H1 (cell line): ENCODE results near the gene ADIPOR2. TPM values are rescaled to one million over a fixed set of nuclear protein-coding genes. Genes with fewer than 3 reads are reported as not detected.

ENCODE experiments used
- CTCF ChIA-PET: fragments of 300-600 bp; sonication (Branson Sonifier 250); formaldehyde crosslinking; loops from one replicate; lab custom pipeline; 2021; ENCODE audit not compliant: partially characterized antibody; lab: Charles Lee
- POLR2A ChIA-PET: fragments of 300-600 bp; sonication (Branson Sonifier 250); formaldehyde crosslinking; loops from one replicate; lab custom pipeline; 2021; ENCODE audit warnings: inconsistent platforms; ENCODE audit not compliant: partially characterized antibody; lab: Charles Lee
- DNase-seq, 2 experiments: peaks; one replicate each; pipeline versions ENCODE4 v3.0.0 to v3.0.0-alpha.2; 2010 to 2022; ENCODE audit warnings: low spot score in 2 of 2, low read depth in 1 of 2, mixed read lengths in 1 of 2
- FAIRE-seq: peaks from 2 replicates; lab custom pipeline; 2011; peaks lifted over from hg19 to GRCh38; lab: Jason Lieb, UNC
- H2AFZ ChIP-seq: 2 replicates; pipeline ENCODE4 v1.8.1; 2012; ENCODE audit warnings: low read length, inconsistent platforms
- H2AK5ac ChIP-seq: 2 replicates; pipeline ENCODE4 v1.6.1; 2013; ENCODE audit warnings: low read depth, low read length
- H2BK120ac ChIP-seq: replicated peaks from 2 replicates; pipeline ENCODE3; 2013; ENCODE audit warnings: low read depth, low read length, inconsistent platforms
- H2BK12ac ChIP-seq: 2 replicates; pipeline ENCODE4 v1.6.1; 2013; ENCODE audit warnings: low read depth, low read length
- H2BK15ac ChIP-seq: 2 replicates; pipeline ENCODE4 v1.6.1; 2013; ENCODE audit warnings: low read length
- H2BK20ac ChIP-seq: 2 replicates; pipeline ENCODE4 v1.6.1; 2013; ENCODE audit warnings: low read length
- H2BK5ac ChIP-seq: 2 replicates; pipeline ENCODE4 v1.6.1; 2013; ENCODE audit warnings: low read depth, low read length
- H3K14ac ChIP-seq: 2 replicates; pipeline ENCODE4 v1.6.1; 2013; ENCODE audit warnings: inconsistent platforms; ENCODE audit not compliant: insufficient read length
- H3K18ac ChIP-seq: 2 replicates; pipeline ENCODE4 v1.6.1; 2013; ENCODE audit warnings: low read length; ENCODE audit errors: extremely low read depth
- H3K23ac ChIP-seq: 2 replicates; pipeline ENCODE4 v1.6.1; 2013; ENCODE audit warnings: inconsistent platforms; ENCODE audit not compliant: insufficient read length
- H3K23me2 ChIP-seq: 2 replicates; pipeline ENCODE4 v1.6.1; 2013; ENCODE audit warnings: low read depth, low read length
- H3K27ac ChIP-seq: 2 replicates; pipeline ENCODE4 v1.6.1; 2011; ENCODE audit warnings: low read depth, low read length, inconsistent platforms
- H3K27me3 ChIP-seq, 4 experiments: replicated peaks in 1 of 4; 1 replicate in 1 of 4; 2 replicates in 3 of 4; pipeline versions ENCODE4 v1.6.1 to v1.8.1; 2011 to 2013; ENCODE audit warnings: low read length in 3 of 4, mild to moderate bottlenecking in 3 of 4, inconsistent platforms in 2 of 4, mixed read lengths in 2 of 4, moderate library complexity in 1 of 4; ENCODE audit not compliant: control insufficient read depth in 3 of 4, insufficient read depth in 3 of 4; ENCODE audit errors: extremely low read depth in 1 of 4
- H3K36me3 ChIP-seq, 4 experiments: 2 replicates each; pipeline versions ENCODE4 v1.6.1 to v1.8.1; 2011 to 2013; ENCODE audit warnings: mild to moderate bottlenecking in 4 of 4, low read length in 3 of 4, moderate library complexity in 2 of 4, control low read depth in 1 of 4, inconsistent platforms in 1 of 4; ENCODE audit not compliant: insufficient read depth in 4 of 4, control insufficient read depth in 2 of 4
- H3K4ac ChIP-seq: replicated peaks from 2 replicates; pipeline ENCODE3; 2013; ENCODE audit warnings: low read length, low read depth, mixed read lengths, inconsistent platforms; ENCODE audit not compliant: insufficient read length
- H3K4me1 ChIP-seq, 4 experiments: replicated peaks in 1 of 4; 1 replicate in 1 of 4; 2 replicates in 3 of 4; pipeline versions ENCODE4 v1.6.1 to v1.8.1; 2011 to 2013; ENCODE audit warnings: low read length in 3 of 4, inconsistent platforms in 2 of 4, mixed read lengths in 1 of 4; ENCODE audit not compliant: insufficient read depth in 4 of 4, control insufficient read depth in 3 of 4
- H3K4me2 ChIP-seq, 2 experiments: 2 replicates each; pipeline versions ENCODE4 v1.6.1 to v1.8.1; 2011 to 2013; ENCODE audit warnings: low read depth in 2 of 2, low read length in 2 of 2, control low read depth in 1 of 2, inconsistent platforms in 1 of 2, mild to moderate bottlenecking in 1 of 2; ENCODE audit not compliant: insufficient read depth in 1 of 2
- H3K4me3 ChIP-seq, 4 experiments: fragments of 200-600, 300-600 bp in 1 of 4; sonication (generic), shearing (Covaris generic), sonication (Bioruptor Twin) in 1 of 4; 2 replicates each; pipeline versions ENCODE4 v1.5.1 to v1.8.1; 2011 to 2016; ENCODE audit warnings: low read length in 4 of 4, low read depth in 3 of 4, control low read depth in 2 of 4, inconsistent platforms in 2 of 4, mild to moderate bottlenecking in 2 of 4, mixed read lengths in 1 of 4, moderate library complexity in 1 of 4; ENCODE audit not compliant: insufficient read depth in 2 of 4; ENCODE audit errors: extremely low read depth in 1 of 4
- H3K56ac ChIP-seq: replicated peaks from 2 replicates; pipeline ENCODE3; 2013; ENCODE audit warnings: low read depth, mild to moderate bottlenecking, mixed read lengths, low read length, inconsistent platforms; ENCODE audit not compliant: insufficient read length
- H3K79me1 ChIP-seq: 2 replicates; pipeline ENCODE4 v1.6.1; 2013; ENCODE audit warnings: low read depth, low read length, control low read depth
- H3K79me2 ChIP-seq, 2 experiments: 2 replicates each; pipeline versions ENCODE4 v1.6.1 to v1.8.1; 2012 to 2013; ENCODE audit warnings: low read length in 2 of 2, mild to moderate bottlenecking in 2 of 2, inconsistent platforms in 1 of 2; ENCODE audit not compliant: insufficient read depth in 2 of 2, control insufficient read depth in 1 of 2
- H3K9ac ChIP-seq, 4 experiments: replicated peaks in 1 of 4; 1 replicate in 1 of 4; 2 replicates in 3 of 4; pipeline versions ENCODE4 v1.6.1 to v1.8.1; 2011 to 2013; ENCODE audit warnings: low read depth in 3 of 4, low read length in 3 of 4, control low read depth in 2 of 4, mild to moderate bottlenecking in 2 of 4, moderate library complexity in 2 of 4, inconsistent platforms in 1 of 4; ENCODE audit errors: extremely low read depth in 1 of 4
- H3K9me3 ChIP-seq, 2 experiments: 2 replicates each; pipeline versions ENCODE4 v1.6.1 to v1.8.1; 2012 to 2013; ENCODE audit warnings: mild to moderate bottlenecking in 2 of 2, moderate library complexity in 2 of 2, control low read depth in 1 of 2, inconsistent platforms in 1 of 2, low read depth in 1 of 2, low read length in 1 of 2, mixed read lengths in 1 of 2; ENCODE audit not compliant: insufficient read depth in 2 of 2
- H4K20me1 ChIP-seq, 2 experiments: replicated peaks in 1 of 2; 2 replicates each; pipeline versions ENCODE3 to v1.8.1; 2011 to 2013; ENCODE audit warnings: inconsistent platforms in 2 of 2, low read length in 2 of 2, mild to moderate bottlenecking in 1 of 2; ENCODE audit not compliant: insufficient read depth in 2 of 2, control insufficient read depth in 1 of 2
- H4K5ac ChIP-seq: 2 replicates; pipeline ENCODE4 v1.6.1; 2013; ENCODE audit warnings: low read length, low read depth, mixed read lengths, inconsistent platforms; ENCODE audit not compliant: insufficient read length
- H4K8ac ChIP-seq: 2 replicates; pipeline ENCODE4 v1.8.0; 2013; ENCODE audit warnings: mild to moderate bottlenecking, moderate library complexity, low read length, inconsistent platforms; ENCODE audit not compliant: insufficient read depth; ENCODE audit errors: extremely low read depth
- H4K91ac ChIP-seq: replicated peaks from 2 replicates; pipeline ENCODE3; 2013; ENCODE audit warnings: low read length, mixed read lengths, inconsistent platforms; ENCODE audit not compliant: insufficient read length
- HDAC2 ChIP-seq, 2 experiments: fragments of 300-600 bp in 1 of 2; sonication (generic) in 1 of 2; IDR thresholded peaks; 2 replicates each; pipeline ENCODE4 v1.6.1; 2011 to 2012; ENCODE audit warnings: low read depth in 2 of 2, low read length in 2 of 2, mild to moderate bottlenecking in 2 of 2, moderate library complexity in 2 of 2, borderline replicate concordance in 1 of 2, inconsistent platforms in 1 of 2
- HDAC6 ChIP-seq: IDR thresholded peaks from one replicate; pipeline ENCODE4 v1.7.1; 2012; ENCODE audit warnings: low read depth, mild to moderate bottlenecking, inconsistent platforms, low read length, moderate library complexity
- PHF8 ChIP-seq: fragments of 200-600 bp; sonication (generic); conservative IDR thresholded peaks from 2 replicates; pipeline ENCODE4 v1.7.1; 2012; ENCODE audit warnings: low read depth, mild to moderate bottlenecking, inconsistent platforms, low read length, moderate library complexity
- RNF2 ChIP-seq: fragments of 200-900, 300-1000 bp; sonication (generic); IDR thresholded peaks from 2 replicates; pipeline ENCODE4 v1.7.1; 2016; ENCODE audit warnings: borderline replicate concordance, low read depth, mild to moderate bottlenecking, antibody characterized with exemption, low read length; ENCODE audit not compliant: poor library complexity, severe bottlenecking; ENCODE audit errors: missing control alignments
- SP2 ChIP-seq: IDR thresholded peaks from 2 replicates; pipeline ENCODE4 v1.6.1; 2012; ENCODE audit warnings: mild to moderate bottlenecking, low read length, inconsistent platforms
- SP4 ChIP-seq: IDR thresholded peaks from 2 replicates; pipeline ENCODE4 v1.6.1; 2012; ENCODE audit warnings: low read length, inconsistent platforms
- ZNF274 ChIP-seq: IDR thresholded peaks from 2 replicates; pipeline ENCODE4 v1.7.0; 2012; ENCODE audit warnings: low read length, borderline replicate concordance; ENCODE audit errors: extremely low read depth
- WGBS, 2 experiments: shearing (Covaris generic) in 1 of 2; methylation state at CpG; one replicate each; pipeline versions ENCODE4 v1.1.6 to v1.1.7; 2013 to 2015; ENCODE audit warnings: low lambda C conversion rate in 2 of 2, mixed read lengths in 2 of 2, inconsistent platforms in 1 of 2, low coverage in 1 of 2, missing lambda C conversion rate in 1 of 2; ENCODE audit not compliant: insufficient replicate concordance in 2 of 2, insufficient coverage in 1 of 2, insufficient read length in 1 of 2; ENCODE audit errors: extremely low coverage in 1 of 2, missing lambda C conversion rate in 1 of 2; 5-methylcytosine and 5-hydroxymethylcytosine counted together
- polyA plus RNA-seq, 7 experiments: library from polyadenylated mRNA; depleted of rRNA in 3 of 7; stranded (reverse) in 5 of 7; unstranded in 2 of 7; fragments of >200 nt in 5 of 7; fragments of 200-250 nt in 2 of 7; gene quantifications; 1 replicate in 5 of 7; 2 replicates in 1 of 7; 4 replicates in 1 of 7; pipeline versions ENCODE4 v1.2.1 to v1.2.3, GENCODE V29; 2011 to 2013; ENCODE audit warnings: missing spikeins in 2 of 7, mixed read lengths in 2 of 7
- total RNA-seq: library from RNA; stranded (reverse); fragmentation: NEBNext Ultra II Directional; extraction: Animal tissue kit (Norgen Biotek cat#: 25700); gene quantifications from 2 replicates; pipeline ENCODE4 v1.2.1, GENCODE V29; 2021
- TF ChIP-seq, protein P1 (sequence below), 3 experiments: IDR thresholded peaks; 1 replicate in 2 of 3; 2 replicates in 1 of 3; pipeline versions ENCODE4 v1.5.1 to v1.6.1; 2011; ENCODE audit warnings: low read length in 3 of 3, mild to moderate bottlenecking in 3 of 3, inconsistent platforms in 2 of 3, low read depth in 1 of 3, moderate library complexity in 1 of 3; ENCODE audit not compliant: insufficient read depth in 1 of 3; ENCODE audit errors: control extremely low read depth in 1 of 3

ADIPOR2 gene
- total and polyA plus RNA-seq, 2 of the 8 experiments (the other 6 are each of a cell fraction or from before 2014, with no cell fraction given): 17.5 to 50.8 TPM

DNA sequence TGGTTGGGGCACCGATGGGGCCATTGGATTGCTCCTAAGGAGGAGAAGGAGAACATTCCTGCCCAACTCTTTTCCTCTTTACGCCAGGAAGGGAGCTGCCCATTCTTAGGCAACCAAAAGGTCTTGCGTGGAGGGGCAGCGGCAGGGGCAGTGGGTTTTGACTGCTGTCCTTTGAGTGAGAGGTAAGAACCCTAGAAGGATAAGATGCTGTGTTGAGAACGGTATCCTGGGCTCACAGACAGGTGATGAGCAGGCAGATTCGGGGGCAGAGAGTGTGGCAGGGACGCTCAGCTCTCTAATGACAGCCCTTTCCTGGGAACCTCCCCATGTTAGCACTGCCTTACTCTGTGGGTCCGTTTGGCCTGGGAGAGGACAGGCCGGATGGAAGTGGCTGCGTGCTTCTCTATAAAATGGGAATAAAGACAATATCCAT, 142.7 kb downstream of the ADIPOR2 start:
- Histone ChIP-seq H2AFZ (no peak overlapping the region), H2BK20ac (no peak overlapping the region), H4K91ac (no peak overlapping the region), H3K9me3 (no peaks in the 10 kb centered on the region), H3K23me2 (peaks cover 3% of the 10 kb centered on the region; the same call in 1 of the 2 replicates), H4K20me1 (peaks cover 0 to 4% of the 10 kb centered on the region in 2 experiments), H4K8ac (no peak overlapping the region), H3K56ac (no peak overlapping the region), H2BK15ac (no peak overlapping the region), H3K18ac (no peak overlapping the region), H3K79me1 (no peaks in the 10 kb centered on the region; the same call in 1 of the 2 replicates), H2BK12ac (no peak overlapping the region), H3K4ac (no peak overlapping the region), H3K9ac (no peak overlapping the region), H3K4me1 (peaks cover 0 to 13% (median 7%) of the 10 kb centered on the region in 4 experiments; a peak in 5 of 7 replicates), H2BK5ac (no peak overlapping the region), H3K4me2 (no peak overlapping the region), H3K27me3 (peaks cover 0 to 5% (median 2%) of the 10 kb centered on the region in 4 experiments; a peak in 3 of 7 replicates), H3K23ac (no peak overlapping the region), H3K36me3 (no peaks in the 10 kb centered on the region), H2BK120ac (no peak overlapping the region), H3K4me3 (no peak overlapping the region), H4K5ac (no peak overlapping the region), H3K14ac (no peak overlapping the region), H2AK5ac (no peak overlapping the region)
- CTCF ChIA-PET: interaction anchor here (0.7 to 3.0 kb wide), 11 partner anchors 9 to 199 kb away, joined by 3 to 20 read pairs (median 4); no protein-coding TSS in a partner anchor
- WGBS, 2 experiments: 87% methylated on average over 10 of the region's 10 CpGs; no CpG with 5 or more reads in 1 of the 2 experiments
- DNase-seq: no peak
- FAIRE-seq: no peak
- POLR2A ChIA-PET: interaction anchor here (0.7 kb wide), 1 partner anchor 52 kb away, joined by 3 read pairs; no protein-coding TSS in a partner anchor
- no peak for TF ChIP-seq ZNF274
- no peak for TF ChIP-seq RNF2
- TF ChIP-seq, protein P1, sequence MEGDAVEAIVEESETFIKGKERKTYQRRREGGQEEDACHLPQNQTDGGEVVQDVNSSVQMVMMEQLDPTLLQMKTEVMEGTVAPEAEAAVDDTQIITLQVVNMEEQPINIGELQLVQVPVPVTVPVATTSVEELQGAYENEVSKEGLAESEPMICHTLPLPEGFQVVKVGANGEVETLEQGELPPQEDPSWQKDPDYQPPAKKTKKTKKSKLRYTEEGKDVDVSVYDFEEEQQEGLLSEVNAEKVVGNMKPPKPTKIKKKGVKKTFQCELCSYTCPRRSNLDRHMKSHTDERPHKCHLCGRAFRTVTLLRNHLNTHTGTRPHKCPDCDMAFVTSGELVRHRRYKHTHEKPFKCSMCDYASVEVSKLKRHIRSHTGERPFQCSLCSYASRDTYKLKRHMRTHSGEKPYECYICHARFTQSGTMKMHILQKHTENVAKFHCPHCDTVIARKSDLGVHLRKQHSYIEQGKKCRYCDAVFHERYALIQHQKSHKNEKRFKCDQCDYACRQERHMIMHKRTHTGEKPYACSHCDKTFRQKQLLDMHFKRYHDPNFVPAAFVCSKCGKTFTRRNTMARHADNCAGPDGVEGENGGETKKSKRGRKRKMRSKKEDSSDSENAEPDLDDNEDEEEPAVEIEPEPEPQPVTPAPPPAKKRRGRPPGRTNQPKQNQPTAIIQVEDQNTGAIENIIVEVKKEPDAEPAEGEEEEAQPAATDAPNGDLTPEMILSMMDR (IDR thresholded peaks at IDR 0.05; ENCODE audit: control extremely low read depth in 1 of 3, insufficient read depth in 1 of 3, low read depth in 1 of 3, low read length in 3 of 3): no peak
- TF ChIP-seq HDAC6: no peak
- TF ChIP-seq PHF8: no peak
- TF ChIP-seq HDAC2 (IDR thresholded peaks at IDR 0.05; ENCODE audit: borderline replicate concordance in 1 of 2, low read depth in 2 of 2, low read length in 2 of 2): no peak
- TF ChIP-seq SP2: no peak
- TF ChIP-seq SP4: no peak
- TF ChIP-seq, all 59 proteins: peak for 0
- no peak overlapping the region for H3K27ac ChIP-seq
- no peaks in the 10 kb centered on the region for H3K79me2 ChIP-seq
